GM12801 (cell line): ENCODE data around the gene DUOXA2.

Experiments used
- TF ChIP-seq, protein P1 (sequence below): IDR thresholded peaks from one replicate; pipeline ENCODE4 v1.5.1; 2011; ENCODE audit warnings: control low read depth; ENCODE audit not compliant: insufficient read length; ENCODE audit errors: extremely low read depth

The DUOXA2 gene

DNA sequence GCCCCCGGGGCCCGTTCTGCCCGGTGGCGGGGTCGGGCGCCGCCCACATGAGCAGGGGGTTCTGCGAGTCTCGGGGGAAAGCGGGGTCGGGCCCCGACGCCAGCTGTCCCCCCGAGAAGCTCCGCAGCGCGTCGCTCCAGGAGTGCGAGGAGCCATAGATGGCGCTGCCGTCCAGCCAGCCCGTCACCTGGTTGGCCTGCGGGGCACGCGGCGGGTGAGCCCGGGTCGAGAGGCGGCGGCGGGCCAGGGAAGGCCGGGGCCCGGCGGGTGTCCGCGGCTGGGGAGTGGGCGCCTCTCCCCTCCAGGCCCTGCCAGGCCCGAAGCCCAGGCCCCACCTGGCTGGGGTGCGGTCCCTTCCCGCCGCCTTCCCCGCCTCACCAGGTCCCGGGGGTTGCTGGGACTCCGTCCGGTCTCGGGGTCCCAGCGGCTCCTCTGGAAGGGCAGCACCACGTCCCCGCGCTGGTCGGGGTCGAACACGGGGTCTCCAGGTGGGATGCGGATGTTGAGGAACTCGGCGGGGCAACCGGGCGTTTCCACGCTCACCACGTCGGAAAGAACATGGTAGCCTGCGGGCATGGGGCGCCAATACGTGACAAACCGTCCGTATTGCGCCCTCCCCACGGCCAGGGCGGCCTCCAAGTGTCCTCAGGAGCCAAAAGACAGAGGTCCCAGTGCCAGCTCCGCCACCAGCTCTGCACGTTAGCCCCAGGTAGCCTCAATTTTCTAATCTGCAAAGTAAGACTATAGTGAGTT lies 2.6 kb upstream of the DUOXA2 start:
- TF ChIP-seq, protein P1, sequence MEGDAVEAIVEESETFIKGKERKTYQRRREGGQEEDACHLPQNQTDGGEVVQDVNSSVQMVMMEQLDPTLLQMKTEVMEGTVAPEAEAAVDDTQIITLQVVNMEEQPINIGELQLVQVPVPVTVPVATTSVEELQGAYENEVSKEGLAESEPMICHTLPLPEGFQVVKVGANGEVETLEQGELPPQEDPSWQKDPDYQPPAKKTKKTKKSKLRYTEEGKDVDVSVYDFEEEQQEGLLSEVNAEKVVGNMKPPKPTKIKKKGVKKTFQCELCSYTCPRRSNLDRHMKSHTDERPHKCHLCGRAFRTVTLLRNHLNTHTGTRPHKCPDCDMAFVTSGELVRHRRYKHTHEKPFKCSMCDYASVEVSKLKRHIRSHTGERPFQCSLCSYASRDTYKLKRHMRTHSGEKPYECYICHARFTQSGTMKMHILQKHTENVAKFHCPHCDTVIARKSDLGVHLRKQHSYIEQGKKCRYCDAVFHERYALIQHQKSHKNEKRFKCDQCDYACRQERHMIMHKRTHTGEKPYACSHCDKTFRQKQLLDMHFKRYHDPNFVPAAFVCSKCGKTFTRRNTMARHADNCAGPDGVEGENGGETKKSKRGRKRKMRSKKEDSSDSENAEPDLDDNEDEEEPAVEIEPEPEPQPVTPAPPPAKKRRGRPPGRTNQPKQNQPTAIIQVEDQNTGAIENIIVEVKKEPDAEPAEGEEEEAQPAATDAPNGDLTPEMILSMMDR: no peak

DNA sequence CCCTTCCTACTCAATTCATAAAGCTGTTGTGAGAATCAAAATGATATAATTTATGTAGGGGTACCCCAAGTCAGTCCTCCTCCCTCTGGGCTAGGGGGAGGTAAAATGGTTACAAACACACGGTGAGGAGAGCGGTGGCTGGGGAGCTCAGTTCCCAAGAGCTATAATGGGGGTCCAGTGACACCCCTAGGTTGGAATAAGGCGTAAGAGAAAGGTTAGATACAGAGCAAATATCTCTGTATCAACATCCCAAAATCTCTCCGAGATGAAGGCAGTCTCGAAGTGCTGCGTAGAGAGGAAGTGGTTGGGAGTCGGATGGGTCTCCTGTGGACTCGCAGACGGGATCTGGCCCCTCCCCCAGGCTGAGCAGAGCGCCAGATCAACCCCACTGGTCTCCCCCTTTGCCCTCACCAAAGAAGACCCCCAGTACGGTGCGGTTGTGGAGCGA lies 2.0 kb upstream of the DUOXA2 start:
- TF ChIP-seq, protein P1: no peak

DNA sequence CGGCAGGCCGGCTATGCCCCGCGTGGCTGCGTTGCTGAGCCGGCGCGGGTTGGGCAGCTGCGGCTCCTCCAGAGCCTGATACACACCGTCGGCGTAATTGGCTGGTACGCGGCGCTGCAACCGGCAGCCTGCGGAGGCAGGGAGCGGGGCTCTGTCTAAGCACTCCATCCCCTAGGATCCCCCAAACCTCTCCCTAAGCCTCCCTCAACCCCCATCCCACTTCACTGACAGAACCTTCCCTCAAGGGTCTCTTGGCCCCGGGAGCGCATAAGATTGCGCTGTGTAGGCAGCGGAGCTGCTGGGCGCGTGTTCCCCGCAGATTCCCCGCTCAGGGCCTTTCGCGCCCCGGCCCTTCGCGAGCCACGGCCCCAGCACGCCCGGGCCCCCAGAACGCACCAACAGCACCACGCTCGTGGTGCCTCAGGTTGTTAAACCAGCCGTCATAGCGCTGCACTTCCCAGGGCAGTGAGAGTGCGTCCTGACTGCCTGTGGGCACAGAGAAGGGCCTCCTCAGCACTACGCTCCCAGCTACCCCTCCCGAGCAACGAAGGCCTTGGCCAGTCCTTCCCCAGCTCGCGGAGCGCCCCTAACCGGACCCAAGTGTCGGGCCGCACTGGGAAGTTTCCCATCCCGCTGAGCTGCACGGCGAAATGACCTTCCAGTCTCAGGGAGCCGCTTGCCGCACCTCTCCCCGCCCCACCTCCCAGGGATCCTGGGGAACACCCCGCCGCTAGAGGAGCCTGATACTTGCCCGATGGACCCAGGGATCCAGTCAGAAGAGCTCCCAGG lies 1.3 kb upstream of the DUOXA2 start:
- TF ChIP-seq, protein P1: no peak

DNA sequence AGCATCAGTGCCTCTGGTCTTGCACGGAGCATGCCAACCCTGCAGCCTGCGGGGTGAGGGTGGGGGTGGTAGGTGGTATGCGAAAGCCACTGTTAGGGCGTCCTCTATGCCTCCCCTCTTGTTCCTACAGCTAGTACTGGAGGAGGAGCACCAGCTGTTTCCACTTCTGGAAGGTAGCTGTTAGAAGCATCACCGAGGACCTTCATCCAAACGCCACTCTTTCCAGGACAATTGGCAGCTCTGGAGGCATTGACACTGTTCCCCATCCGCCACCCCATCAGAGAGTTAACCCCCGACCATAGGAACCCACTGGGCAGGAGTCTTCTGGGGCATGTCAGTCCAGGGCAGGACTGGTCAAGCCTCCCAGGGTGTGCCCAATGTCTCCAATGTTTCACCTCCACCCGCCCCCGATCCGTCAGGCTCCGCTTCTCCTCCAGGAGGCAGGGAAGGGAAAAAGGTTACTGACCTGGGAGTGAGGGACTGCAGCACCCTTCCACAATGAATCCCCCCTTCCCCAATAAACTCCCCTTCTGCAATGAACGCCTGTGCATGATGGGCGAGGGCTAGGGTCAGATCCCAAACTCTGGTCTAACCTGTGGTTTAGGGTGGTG lies 641 bp upstream of the DUOXA2 start:
- TF ChIP-seq, protein P1: no peak

DNA sequence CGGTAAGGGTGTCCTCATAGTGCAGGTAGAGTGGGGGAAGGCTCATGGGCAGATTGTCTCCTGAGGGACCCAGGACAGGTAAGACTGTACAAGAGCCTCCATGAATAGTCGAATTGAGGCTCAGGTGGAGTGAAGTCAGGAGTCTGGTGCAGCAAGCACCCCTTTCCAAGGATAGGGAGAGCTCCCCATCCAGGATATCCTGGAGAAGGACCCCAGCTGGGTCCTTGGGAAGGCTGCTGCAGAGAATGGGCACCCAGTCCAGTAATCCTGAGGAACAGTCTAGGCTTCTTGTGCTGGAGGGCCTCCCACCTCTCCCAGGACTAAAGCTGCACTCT lies 592 bp downstream of the DUOXA2 start:
- TF ChIP-seq, protein P1: no peak

DNA sequence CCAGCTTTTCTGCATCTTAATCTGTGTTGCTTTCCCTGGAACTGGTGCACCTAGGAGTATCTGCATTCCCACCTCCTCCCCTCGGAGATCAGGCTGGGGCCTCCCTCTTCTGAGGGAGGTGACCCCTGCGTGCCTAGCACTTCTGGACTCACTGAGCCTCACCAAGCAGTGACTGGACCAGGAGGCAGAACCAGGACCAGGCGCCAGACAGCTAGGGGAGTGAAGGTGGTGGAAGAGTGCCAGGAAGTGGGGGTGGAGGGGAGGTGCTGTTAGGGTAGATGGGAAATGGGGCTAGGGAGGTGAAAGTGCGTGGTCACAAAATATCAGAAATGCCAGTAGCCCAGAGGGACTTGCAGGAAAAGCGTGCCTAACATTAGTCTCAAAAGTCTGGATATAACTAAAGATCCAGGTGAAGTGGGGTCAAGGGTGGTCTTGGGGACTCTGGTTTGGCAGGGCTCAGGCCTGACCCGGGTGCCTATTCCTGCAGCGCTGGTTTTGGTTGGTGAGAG lies 1.2 kb downstream of the DUOXA2 start:
- TF ChIP-seq, protein P1: no peak

DNA sequence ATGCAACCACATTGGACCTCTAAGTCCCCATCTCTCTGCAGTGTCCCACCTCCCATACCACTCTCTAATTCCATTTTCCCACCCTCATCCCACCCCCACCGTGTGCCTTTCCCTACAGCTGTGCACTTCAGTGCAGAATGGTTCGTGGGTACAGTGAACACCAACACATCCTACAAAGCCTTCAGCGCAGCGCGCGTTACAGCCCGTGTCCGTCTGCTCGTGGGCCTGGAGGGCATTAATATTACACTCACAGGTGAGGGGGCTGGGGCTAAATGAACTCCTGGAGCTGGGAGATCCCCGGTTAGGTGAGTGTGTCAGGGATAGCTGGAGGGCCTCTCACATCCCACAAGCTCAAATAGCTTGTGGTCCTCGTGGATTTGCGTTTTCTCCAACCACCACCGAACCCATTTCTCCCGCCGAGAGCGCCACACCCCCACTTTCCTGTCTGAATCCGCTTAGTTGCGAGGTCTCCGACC lies 1.9 kb downstream of the DUOXA2 start:
- TF ChIP-seq, protein P1: no peak
